NCI-H82 (cell line): ENCODE results near the gene KRTAP5-9.
"Not testable (repeated sequence)": the region's sequence is repeated elsewhere in the genome, so short reads cannot be mapped to it uniquely, and the experiment has no call there.

Experiments
- DNase-seq: peaks from one replicate; lab custom pipeline; 2025; lab: John Stamatoyannopoulos, UW

KRTAP5-9 gene

DNA sequence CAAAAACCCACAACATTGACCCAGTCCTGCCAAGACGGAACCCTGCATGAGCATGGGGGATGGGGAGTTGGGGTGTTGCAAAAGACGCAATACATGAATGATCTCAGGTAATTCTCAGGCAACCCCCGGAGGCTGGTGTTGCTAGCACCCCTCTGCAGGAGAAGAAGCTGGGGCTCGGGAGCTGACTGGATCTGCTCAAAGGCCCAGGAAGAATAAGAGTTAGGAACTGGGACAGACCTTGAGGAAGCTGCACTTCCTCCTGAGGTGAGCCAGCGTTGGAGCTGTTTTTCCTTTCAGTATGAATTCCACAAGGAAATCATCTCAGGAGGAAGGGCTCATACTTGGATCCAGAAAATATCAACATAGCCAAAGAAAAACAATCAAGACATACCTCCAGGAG, at the start of gene KRTAP5-9:
Gene KRTAP5-9, plus strand, starts transcription at position 301 of the 400 bp plus-strand sequence. CDS start 238 bp downstream, outside the sequence.
- no peak for DNase-seq

GRCh38 chr11:71499125-71499524, 49.1 kb upstream of the KRTAP5-9 start:
- no peak for DNase-seq

- DNase-seq, result no peak
Observed at GRCh38 chr11:71499546-71499945, 48.7 kb upstream of the KRTAP5-9 start.

GRCh38 chr11:71500601-71501021, 47.6 kb upstream of the KRTAP5-9 start:
- no peak for DNase-seq

DNA sequence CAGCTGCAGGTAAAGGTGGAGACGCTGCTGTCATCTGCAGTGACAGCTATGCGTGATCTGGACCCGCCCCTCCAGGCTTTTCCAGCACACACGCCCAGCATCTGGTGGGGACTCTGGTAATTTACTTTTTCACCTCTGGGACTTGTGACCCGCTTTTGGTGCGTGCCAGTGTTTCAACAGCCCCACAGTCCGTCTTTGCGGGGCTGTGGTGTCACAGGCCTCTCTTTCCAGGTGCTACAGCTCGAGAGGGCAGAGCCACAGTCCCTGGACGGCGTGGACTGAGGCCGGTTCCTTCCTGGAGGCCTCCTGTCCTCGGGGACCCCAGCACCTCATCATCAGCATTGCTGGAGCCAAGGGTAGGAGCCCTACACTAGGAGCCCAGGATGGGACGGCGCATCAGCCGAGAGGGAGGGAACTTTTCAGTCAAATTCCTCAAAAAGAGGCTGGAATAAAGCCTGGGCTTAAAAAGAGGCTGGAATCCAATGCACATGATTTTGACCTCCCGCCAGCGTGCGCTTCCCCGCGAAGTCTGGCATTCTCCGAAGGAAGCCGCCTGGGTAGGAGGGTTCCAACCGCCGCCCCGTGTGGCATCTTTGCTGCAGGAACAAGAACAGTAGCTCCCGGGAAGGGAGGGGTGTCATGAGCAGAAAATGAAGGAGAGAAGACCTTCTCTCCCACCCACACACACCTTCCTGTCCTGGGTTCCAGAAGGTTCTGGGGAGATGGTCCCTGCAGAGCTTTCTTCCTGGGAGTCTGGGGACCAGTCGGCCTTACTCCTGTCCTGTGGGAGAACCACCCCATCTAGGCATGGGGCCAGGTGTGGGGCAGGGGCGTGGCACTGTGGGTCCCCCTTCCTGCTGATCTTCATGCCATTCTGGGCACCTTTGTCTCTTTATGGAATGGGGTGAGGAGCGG, 46.9 kb upstream of the KRTAP5-9 start:
- no peak for DNase-seq

DNA sequence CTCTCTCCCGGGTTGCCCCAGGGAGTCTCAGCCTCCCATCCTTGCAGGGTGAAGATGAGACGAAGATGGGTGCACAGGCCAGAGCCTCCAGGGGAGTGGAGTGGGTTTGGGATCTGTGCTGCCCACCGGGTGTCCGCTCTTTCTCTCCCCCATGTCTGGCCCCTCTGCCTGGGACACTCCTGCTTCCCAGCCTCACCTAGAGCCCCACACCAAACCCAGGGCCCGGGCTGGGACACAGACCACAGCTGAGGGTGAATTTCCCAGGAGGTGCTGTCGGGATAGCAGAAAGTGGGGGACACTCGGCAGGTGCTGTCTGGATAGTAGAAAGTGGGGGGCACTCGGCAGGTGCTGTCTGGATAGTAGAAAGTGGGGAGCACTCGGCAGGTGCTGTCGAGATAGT, 46.2 kb upstream of the KRTAP5-9 start:
- no peak for DNase-seq

DNA sequence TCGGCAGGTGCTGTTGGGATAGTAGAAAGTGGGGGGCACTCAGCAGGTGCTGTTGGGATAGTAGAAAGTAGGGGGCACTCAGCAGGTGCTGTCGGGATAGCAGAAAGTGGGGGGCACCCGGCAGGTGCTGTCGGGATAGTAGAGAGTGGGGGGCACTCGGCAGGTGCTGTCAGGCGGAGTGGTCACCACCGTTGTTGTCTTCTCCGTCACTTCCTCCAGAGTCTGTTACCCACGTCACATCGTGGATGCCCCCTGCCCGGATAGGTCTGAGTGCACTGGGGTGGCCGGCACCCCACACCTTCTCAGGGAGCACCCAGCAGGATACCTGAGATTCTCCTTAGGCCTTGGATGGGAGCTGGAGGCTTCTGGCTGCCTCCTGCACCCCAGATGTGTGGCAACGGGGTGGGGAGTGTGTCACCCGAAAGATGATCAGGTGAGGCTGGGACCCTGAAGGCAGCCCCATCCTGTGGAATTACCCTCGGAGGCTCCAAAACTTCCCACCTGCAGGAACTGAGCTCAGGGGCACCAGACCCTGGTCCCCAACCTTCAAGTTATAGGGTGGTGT, 45.3 kb upstream of the KRTAP5-9 start:
- DNase-seq, result no peak

DNA sequence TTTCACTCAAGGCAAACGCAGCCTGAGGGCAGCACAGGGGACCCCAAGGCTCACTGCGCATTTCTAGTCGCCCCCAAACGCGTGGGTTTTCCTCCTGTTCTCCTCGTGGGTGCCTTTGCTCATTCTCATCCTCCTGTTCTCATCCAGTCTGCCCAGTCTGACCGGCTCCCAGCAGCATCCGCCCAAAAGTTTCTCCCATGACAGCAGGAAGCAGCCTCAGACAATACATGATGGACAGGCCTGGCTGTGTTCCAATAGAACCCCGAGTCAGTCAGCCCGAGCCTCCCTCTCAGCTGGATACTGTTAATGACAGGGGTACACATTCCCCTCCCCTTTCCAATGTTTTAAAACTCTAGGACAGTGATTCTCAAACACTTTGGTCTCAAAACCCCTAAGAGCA, 43.7 kb upstream of the KRTAP5-9 start:
- no peak for DNase-seq

DNA sequence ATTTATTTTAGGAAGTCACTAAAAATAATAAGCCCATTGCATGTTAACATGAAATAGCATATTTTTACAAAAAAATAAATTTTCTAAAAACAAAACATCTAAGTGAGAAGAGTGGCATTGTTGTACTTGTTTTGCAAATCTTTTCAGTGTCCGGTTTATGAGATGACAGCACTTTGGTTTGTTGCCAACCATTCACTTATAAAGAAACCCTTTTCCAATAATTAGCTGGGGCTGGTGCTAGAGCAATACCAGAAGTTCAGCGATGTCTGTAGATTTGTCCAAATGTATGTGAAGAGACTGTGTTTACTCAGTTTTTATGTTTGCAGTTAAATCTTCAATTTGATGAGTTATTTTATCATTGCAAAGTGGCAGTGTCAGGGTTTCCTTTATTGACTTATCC, 43.2 kb upstream of the KRTAP5-9 start:
- DNase-seq, result no peak

DNA sequence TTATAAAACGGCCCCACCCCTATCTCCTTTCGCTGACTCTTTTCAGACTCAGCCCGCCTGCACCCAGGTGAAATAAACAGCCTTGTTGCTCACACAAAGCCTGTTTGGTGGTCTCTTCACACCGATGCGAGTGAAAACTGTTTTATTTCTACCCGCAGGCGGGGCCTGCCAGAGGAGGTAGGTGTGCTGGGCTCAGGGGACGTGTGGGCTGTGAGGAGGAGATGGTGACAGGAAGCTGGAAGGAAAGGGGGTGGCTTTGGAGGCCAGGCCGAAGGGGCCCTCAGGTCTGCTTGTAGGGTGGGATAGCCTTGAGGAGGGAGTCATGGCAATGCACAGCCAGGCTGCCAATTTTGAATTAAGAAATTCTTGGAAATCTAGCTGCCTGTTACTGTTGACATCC, 42.4 kb upstream of the KRTAP5-9 start:
- DNase-seq, result no peak

- DNase-seq, result no peak
Observed at GRCh38 chr11:71507102-71507501, 41.1 kb upstream of the KRTAP5-9 start.

DNA sequence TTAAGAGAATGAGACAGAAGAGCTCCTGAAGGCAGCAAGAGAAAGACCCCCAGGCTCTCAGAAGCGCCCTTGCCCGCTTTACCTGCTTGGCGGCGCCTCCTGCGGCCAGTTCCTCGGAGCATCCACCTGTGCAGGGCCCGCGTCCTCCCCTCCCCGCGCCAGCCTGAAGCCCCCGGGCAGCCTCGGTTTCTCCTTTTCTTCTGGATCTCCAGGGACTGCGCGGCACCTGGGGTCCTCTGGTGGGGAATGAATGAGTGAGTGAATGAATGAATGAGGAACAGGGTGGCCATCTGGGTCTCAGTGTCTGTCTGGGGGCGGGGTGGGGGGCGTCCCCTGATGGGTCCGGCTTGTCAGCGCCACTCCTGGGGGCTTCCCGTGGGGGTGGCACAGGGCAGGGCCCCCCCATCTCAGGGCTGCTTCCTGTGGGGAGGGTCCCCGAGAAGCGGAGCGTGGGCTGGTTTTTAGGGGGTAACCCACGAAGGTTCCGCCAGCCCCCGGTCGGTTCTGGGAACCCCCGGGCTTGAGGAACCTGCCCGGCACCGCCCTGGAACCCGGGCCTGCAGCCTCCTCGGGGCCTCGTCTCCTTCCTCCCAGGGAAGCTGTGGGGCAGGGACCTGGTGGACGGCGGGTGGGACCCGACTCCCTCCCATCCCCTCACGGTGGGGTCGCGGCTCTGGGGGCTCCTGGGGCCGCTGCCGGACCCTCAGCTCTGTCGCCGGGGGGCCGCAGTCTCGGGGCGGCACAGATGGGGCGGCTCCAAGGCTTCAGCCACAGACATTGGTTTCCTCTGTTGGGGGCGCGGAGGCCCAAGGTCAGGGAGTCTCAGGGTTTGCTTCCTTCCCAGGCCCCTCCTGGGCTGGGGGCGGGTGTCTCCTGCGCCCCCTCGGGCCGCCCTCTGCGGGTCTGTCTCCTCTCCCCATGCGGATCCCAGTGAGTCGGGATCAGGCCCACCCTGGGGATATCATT, 29.4 kb upstream of the KRTAP5-9 start:
- no peak for DNase-seq

- peak; percentile 40 for DNase-seq
Observed at GRCh38 chr11:71519546-71519945, 28.7 kb upstream of the KRTAP5-9 start.

DNA sequence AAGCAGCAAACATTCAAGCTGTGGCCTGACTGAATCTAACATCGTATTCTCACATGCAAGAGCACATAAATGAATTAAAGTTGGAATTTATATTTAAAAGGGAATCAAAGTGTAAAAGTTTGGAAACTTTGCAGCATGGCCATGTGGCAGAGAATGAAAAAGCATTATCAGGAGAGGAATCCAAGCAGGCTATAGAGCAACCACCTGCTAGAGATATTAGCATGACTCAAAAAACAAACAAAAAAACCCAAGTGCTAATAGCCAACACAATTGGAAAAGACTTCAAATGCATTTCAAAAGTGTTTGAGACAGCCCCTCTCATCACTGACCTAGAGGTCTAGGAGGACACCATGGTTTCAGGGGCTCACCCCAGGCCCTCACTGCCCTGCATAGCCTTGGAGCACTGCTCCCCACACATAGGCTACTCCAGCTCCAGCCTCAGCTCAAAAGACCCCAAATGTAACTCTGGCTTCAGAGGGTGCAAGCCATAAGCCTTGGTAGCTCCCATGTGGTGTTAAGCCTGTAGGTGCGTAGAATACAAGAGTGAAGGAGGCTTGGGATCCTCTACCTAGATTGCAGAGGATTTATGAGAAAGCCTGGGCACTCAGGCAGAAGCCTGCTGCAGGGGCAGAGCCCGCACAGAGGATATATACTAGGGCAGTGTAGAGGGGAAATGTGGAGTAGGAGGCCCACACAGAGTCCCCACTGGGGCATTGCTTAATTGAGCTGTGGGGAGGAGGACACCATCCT, 22.9 kb upstream of the KRTAP5-9 start:
- no peak for DNase-seq

GRCh38 chr11:71525938-71526495, 22.2 kb upstream of the KRTAP5-9 start:
- DNase-seq, result no peak

DNA sequence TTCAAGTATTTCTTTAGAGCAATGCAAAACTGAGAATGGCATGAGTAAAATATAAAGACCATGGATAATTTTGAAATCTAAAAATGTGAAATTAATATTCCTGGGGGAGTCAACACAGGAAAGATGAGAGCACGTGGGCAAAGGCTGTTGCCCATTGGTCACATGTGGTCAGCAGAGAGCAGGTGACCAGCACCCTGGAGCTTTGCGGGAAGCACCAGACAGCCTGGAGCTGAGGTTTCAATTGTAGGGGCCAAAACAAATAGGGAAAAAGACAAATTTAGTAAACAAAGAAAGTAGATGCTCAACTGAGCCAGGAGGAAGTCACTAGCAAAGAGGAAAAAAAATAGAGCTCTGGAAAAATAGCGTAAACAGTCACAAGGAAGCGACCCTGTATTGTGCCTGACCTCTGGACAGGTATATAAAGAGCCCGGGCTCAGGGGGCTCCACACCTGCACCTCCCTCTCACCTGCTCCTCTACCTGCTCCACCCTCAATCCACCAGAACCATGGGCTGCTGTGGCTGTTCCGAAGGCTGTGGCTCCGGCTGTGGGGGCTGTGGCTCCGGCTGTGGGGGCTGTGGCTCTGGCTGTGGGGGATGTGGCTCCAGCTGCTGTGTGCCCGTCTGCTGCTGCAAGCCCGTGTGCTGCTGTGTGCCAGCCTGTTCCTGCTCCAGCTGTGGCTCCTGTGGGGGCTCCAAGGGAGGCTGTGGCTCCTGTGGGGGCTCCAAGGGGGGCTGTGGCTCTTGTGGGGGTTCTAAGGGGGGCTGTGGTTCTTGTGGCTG, 21.2 kb upstream of the KRTAP5-9 start, which contains the start of gene KRTAP5-7:
Gene KRTAP5-7, plus strand, starts transcription at position 472 of the 780 bp plus-strand sequence. Its CDS starts 34 bp downstream, at position 506.
- not testable (repeated sequence) for DNase-seq

GRCh38 chr11:71527576-71528210, 20.5 kb upstream of the KRTAP5-9 start:
- no peak for DNase-seq

DNA sequence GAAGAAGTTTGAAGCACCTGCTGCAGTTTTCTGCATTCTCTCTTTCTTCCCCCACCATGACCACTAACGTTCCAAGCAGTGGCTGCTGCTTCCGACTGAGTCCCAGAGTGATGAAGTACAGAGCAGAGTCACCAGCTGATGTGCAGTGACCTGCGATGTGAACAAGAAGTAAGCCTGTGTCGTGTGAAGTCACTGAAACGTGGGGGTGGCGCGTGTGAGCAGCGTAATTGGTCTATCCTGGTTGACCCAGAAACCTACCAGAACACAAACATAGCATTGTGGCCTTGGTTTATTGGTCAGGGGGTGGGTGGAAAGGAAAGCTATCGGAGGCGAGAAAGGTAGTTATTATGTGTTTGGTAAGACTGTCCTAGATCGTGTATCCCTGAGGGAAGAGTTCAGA, 17.6 kb upstream of the KRTAP5-9 start:
- no peak for DNase-seq

DNA sequence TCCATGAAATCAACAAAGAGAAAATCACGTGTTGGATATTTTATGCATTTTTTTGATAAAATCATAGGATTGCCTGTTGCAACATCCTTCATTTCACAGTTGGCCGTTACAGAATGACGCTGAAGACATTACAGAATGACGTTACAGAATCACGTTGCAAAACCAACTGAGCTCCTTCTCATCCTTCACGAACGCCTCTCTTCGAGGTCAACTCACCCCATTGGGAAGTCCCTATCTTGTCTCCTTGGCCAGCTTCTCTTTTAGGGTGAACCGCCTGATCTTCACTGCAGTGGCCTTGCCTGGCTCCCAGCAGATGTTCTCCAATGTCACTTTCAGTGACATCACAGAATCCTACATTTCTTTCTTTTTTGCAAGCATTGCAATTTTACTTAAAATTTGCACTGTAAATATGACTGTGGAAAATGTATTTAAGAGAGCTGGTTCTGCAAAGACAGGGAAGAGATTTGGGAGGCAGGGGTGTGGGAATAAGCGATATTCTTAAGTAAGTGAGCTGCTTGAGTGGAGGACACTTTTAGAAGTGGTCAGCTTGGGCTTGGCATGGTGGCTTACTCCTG, 16.1 kb upstream of the KRTAP5-9 start:
- DNase-seq, result no peak
